HepG2 (cell line): ENCODE measurements around the gene NPBWR2. TPM values are rescaled to one million over a fixed set of nuclear protein-coding genes. Genes with fewer than 3 reads are reported as not detected.

ENCODE experiments used
- CC2D1A ChIP-seq: sonication (generic); formaldehyde crosslinking; IDR thresholded peaks from 2 replicates; pipeline ENCODE4 v1.8.1; 2023; ENCODE audit warnings: mild to moderate bottlenecking, missing genetic modification reagents
- DMTF1 ChIP-seq: sonication (generic); formaldehyde crosslinking; IDR thresholded peaks from 2 replicates; pipeline ENCODE4 v1.4.0; 2020; ENCODE audit warnings: mild to moderate bottlenecking, missing genetic modification reagents
- ETS1 ChIP-seq: sonication (generic); formaldehyde crosslinking; IDR thresholded peaks from 2 replicates; pipeline ENCODE4 v1.4.0; 2020; ENCODE audit warnings: missing genetic modification reagents
- KDM3A ChIP-seq: IDR thresholded peaks from 2 replicates; pipeline ENCODE4 v1.6.1; 2018; ENCODE audit warnings: low read depth, missing compliant biosample characterization
- PAXIP1 ChIP-seq: sonication (generic); formaldehyde crosslinking; conservative IDR thresholded peaks from 2 replicates; pipeline ENCODE4 v1.4.0; 2020; ENCODE audit warnings: mild to moderate bottlenecking, missing genetic modification reagents, moderate library complexity
- PPARG ChIP-seq: conservative IDR thresholded peaks from 2 replicates; pipeline ENCODE4 v1.6.1; 2016; ENCODE audit warnings: missing biosample characterization, missing genetic modification reagents
- RNF2 ChIP-seq: fragments of 450-650 bp; conservative IDR thresholded peaks from 2 replicates; pipeline ENCODE4 v1.6.1; 2016; ENCODE audit warnings: low read depth
- SOX5 ChIP-seq: IDR thresholded peaks from 2 replicates; pipeline ENCODE4 v1.6.1; 2016; ENCODE audit warnings: borderline replicate concordance
- TOE1 ChIP-seq: sonication (generic); formaldehyde crosslinking; IDR thresholded peaks from 2 replicates; pipeline ENCODE4 v1.4.0; 2020; ENCODE audit warnings: mild to moderate bottlenecking, missing genetic modification reagents
- ZMYM3 ChIP-seq: sonication (generic); formaldehyde crosslinking; IDR thresholded peaks from 2 replicates; pipeline ENCODE4 v1.5.1; 2020; ENCODE audit warnings: mild to moderate bottlenecking, missing genetic modification reagents
- ZNF3 ChIP-seq: IDR thresholded peaks from 2 replicates; pipeline ENCODE4 v1.7.0; 2017; ENCODE audit warnings: inconsistent platforms
- ZNF678 ChIP-seq: sonication (generic); formaldehyde crosslinking; IDR thresholded peaks from 2 replicates; pipeline ENCODE4 v1.4.0; 2020; ENCODE audit warnings: mild to moderate bottlenecking, missing genetic modification reagents
- ZSCAN21 ChIP-seq: sonication (generic); formaldehyde crosslinking; IDR thresholded peaks from 2 replicates; pipeline ENCODE4 v1.8.0; 2022; ENCODE audit warnings: mild to moderate bottlenecking, missing genetic modification reagents, moderate library complexity, borderline replicate concordance
- polyA plus RNA-seq, 8 experiments: library from polyadenylated mRNA; depleted of rRNA in 3 of 8; stranded (reverse) in 7 of 8; unstranded in 1 of 8; fragments of >200 nt; fragmentation: Illumina TruSeq in 4 of 8; extraction: Trizol in 4 of 8; gene quantifications; 2 replicates each; pipeline versions ENCODE4 v1.2.1 to v1.2.3, GENCODE V29; 2011 to 2016; ENCODE audit warnings: low read depth in 4 of 8, missing spikeins in 1 of 8, mixed read lengths in 1 of 8; ENCODE audit not compliant: insufficient read depth in 1 of 8
- total RNA-seq, 5 experiments: library from RNA; depleted of rRNA; stranded (reverse); fragments of >200 nt; fragmentation: Illumina TruSeq; extraction: Trizol; gene quantifications; 2 replicates each; pipeline ENCODE4 v1.2.3, GENCODE V29; 2016; ENCODE audit warnings: low read depth in 1 of 5
- TF ChIP-seq, protein P1 (sequence below): sonication (generic); formaldehyde crosslinking; IDR thresholded peaks from 2 replicates; pipeline ENCODE4 v1.4.0; 2020; ENCODE audit warnings: missing genetic modification reagents, borderline replicate concordance
- TF ChIP-seq, protein P2 (sequence below): IDR thresholded peaks from 2 replicates; pipeline ENCODE4 v1.6.1; 2016; ENCODE audit warnings: missing compliant biosample characterization, missing genetic modification reagents, borderline replicate concordance

NPBWR2 gene
- total and polyA plus RNA-seq, 2 of the 13 experiments (the other 11 are each of a cell fraction or from before 2014, with no cell fraction given) = not detected

GRCh38 chr20:64053841-64054661 lies 53.3 kb downstream of the NPBWR2 start (continued):
- TF ChIP-seq, protein P1, sequence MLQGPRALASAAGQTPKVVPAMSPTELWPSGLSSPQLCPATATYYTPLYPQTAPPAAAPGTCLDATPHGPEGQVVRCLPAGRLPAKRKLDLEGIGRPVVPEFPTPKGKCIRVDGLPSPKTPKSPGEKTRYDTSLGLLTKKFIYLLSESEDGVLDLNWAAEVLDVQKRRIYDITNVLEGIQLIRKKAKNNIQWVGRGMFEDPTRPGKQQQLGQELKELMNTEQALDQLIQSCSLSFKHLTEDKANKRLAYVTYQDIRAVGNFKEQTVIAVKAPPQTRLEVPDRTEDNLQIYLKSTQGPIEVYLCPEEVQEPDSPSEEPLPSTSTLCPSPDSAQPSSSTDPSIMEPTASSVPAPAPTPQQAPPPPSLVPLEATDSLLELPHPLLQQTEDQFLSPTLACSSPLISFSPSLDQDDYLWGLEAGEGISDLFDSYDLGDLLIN (CRISPR knock-in tag) = peak; percentile 54; the same call in 1 of the 2 replicates
- TF ChIP-seq ETS1 (peak; percentile 57; the same call in 1 of the 2 replicates), DMTF1 (CRISPR knock-in tag) (no peak), ZMYM3 (peak; percentile 57), KDM3A (CRISPR knock-in tag) (peak; percentile 76; the same call in 1 of the 2 replicates), SOX5 (CRISPR knock-in tag) (no peak; the same call in 1 of the 2 replicates), RNF2 (no peak), ZNF3 (CRISPR knock-in tag) (peak; percentile 31; the same call in 1 of the 2 replicates), PPARG (CRISPR knock-in tag) (peak; percentile 70), ZSCAN21 (CRISPR knock-in tag) (peak; percentile 90), ZNF678 (CRISPR knock-in tag) (no peak), PAXIP1 (peak; percentile 80), CC2D1A (CRISPR knock-in tag) (no peak), TOE1 (CRISPR knock-in tag) (no peak)
- TF ChIP-seq, protein P2, sequence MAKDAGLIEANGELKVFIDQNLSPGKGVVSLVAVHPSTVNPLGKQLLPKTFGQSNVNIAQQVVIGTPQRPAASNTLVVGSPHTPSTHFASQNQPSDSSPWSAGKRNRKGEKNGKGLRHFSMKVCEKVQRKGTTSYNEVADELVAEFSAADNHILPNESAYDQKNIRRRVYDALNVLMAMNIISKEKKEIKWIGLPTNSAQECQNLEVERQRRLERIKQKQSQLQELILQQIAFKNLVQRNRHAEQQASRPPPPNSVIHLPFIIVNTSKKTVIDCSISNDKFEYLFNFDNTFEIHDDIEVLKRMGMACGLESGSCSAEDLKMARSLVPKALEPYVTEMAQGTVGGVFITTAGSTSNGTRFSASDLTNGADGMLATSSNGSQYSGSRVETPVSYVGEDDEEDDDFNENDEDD = peak; percentile 53
